Type B pancreatic cell (in vitro differentiated cells): ENCODE data around the gene TAPBP. TPM values are rescaled to one million over a fixed set of nuclear protein-coding genes. Genes with fewer than 3 reads are reported as not detected.
"Not testable (repeated sequence)": the region's sequence is repeated elsewhere in the genome, so short reads cannot be mapped to it uniquely, and the experiment has no call there.

Source experiments
- DNase-seq: peaks from one replicate; pipeline ENCODE4 v3.0.0; 2021; ENCODE audit warnings: mixed read lengths; ENCODE audit not compliant: unreplicated experiment; ENCODE audit errors: extremely low spot score
- H3K27ac Mint-ChIP-seq: 2 replicates; pipeline ENCODE4 v1.8.0; 2021; ENCODE audit warnings: mild to moderate bottlenecking, mixed read lengths
- H3K27me3 Mint-ChIP-seq: 2 replicates; pipeline ENCODE4 v1.8.0; 2021; ENCODE audit warnings: mixed read lengths
- H3K36me3 Mint-ChIP-seq: 2 replicates; pipeline ENCODE4 v1.8.0; 2021; ENCODE audit warnings: mixed read lengths
- H3K4me1 Mint-ChIP-seq: one replicate; pipeline ENCODE4 v1.8.0; 2021; ENCODE audit warnings: mixed read lengths; ENCODE audit not compliant: unreplicated experiment
- H3K4me3 Mint-ChIP-seq: 2 replicates; pipeline ENCODE4 v1.8.0; 2021; ENCODE audit warnings: mild to moderate bottlenecking, mixed read lengths
- H3K9me3 Mint-ChIP-seq: 2 replicates; pipeline ENCODE4 v1.8.0; 2021; ENCODE audit warnings: mixed read lengths
- total RNA-seq: library from RNA; stranded (reverse); gene quantifications from 2 replicates; pipeline ENCODE4 v1.2.1, GENCODE V29; 2021; ENCODE audit warnings: low replicate concordance
- TF ChIP-seq, protein P1 (sequence below): fragments of 200-600 bp; sonication (generic); conservative IDR thresholded peaks from 2 replicates; pipeline ENCODE4 v1.5.0; 2021; ENCODE audit warnings: antibody characterized with exemption, mild to moderate bottlenecking

The TAPBP gene
- total RNA-seq, 1 donor from 2014 or later, result 71.4 TPM

DNA sequence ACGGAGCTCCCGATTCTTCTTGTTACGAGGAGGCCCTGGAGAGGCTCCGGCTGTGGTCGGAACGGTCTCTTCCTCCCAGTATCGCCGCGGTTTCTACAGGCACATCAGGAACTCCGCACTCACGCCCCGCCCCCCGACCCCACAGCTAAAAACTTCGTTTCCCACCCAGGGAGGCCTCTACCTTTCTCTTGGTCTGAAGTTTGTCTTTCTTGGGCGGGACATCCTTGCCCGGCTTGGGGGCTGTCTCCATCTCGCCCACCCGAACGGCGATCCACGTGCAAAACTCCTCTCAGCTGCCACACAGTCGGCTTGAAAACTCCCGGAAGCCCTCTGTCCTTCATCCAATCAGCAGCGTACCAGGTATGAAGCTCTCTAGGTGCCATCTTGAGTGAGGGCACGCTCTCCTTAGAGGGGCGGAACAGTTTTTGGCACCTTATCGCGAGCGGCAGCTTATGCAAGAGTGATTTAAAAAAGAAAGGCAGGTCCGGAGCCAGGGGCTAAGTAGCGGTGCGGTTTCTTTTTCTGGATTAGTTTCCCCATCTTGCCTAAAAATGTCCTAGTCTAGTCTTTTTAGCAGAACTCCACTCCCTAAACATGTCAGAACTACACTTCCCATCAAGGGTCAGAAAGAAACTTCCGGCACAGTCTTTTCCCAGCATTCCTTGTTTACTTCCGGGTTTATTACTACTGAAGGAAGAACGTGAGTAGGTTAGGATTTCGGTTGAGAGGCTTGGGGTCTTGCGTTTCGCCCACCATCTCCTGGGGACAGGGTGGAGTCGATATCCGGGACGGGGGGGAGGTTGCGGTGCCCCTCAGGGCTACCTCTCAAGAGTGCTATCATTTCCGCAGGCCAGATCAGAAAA is 24.7 kb downstream of the TAPBP start, which contains the start of the genes PFDN6 and WDR46:
Gene PFDN6, plus strand, starts transcription at position 681 of the 863 bp plus-strand sequence. CDS start 256 bp downstream, outside the sequence.
Gene WDR46, minus strand, starts transcription at position 319 of the 863 bp plus-strand sequence. Its CDS starts 69 bp downstream, at position 250.
- Mint-ChIP-seq H3K27me3 (no peaks in the 10 kb centered on the region), H3K4me3 (peak within 1 kb of the TSS; percentile 99), H3K36me3 (peaks cover 13% of the 10 kb centered on the region), H3K4me1 (peaks cover 25% of the 10 kb centered on the region), H3K9me3 (no peaks in the 10 kb centered on the region), H3K27ac (peak within 1 kb of the TSS; percentile 92)
- TF ChIP-seq, protein P1, sequence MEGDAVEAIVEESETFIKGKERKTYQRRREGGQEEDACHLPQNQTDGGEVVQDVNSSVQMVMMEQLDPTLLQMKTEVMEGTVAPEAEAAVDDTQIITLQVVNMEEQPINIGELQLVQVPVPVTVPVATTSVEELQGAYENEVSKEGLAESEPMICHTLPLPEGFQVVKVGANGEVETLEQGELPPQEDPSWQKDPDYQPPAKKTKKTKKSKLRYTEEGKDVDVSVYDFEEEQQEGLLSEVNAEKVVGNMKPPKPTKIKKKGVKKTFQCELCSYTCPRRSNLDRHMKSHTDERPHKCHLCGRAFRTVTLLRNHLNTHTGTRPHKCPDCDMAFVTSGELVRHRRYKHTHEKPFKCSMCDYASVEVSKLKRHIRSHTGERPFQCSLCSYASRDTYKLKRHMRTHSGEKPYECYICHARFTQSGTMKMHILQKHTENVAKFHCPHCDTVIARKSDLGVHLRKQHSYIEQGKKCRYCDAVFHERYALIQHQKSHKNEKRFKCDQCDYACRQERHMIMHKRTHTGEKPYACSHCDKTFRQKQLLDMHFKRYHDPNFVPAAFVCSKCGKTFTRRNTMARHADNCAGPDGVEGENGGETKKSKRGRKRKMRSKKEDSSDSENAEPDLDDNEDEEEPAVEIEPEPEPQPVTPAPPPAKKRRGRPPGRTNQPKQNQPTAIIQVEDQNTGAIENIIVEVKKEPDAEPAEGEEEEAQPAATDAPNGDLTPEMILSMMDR, result no peak
- no peak for DNase-seq

DNA sequence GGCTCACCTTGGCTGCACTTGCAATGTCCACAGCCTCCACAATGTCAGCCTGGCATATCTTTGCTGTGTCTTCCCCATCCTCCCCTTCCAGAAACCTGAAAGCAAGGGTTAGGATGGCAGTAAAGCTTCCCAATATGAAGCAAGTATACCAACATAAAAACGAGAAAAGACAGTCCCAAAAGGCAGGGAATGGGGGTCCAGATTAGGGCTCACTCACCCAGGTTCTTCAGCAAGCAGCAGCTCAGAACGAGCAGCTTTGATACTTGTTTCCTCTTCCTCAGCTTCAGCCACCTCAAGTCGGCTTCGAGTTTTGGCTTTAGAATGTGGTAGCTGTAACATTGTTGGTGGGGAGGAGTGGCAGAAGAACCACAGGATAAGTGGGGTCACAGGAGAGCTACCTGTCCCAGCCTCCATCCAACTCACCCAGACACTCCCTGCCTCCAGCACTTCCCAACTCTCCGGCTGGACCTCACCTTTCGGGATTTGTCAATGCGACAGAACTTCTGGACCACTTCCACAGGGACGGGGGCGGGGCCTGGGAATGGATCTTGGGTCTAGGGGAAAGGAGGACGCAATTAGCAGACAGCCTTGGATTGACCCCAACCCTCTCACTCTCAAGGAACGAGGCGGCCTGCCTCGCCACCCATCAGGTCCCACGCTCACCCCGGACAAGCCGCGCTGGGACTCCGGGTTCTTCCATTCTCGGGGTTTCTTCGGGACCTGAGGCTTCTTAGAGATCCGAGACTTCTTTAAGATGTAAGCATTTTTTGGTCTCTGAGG is 25.5 kb downstream of the TAPBP start:
- Mint-ChIP-seq H3K9me3 (no peaks in the 10 kb centered on the region), H3K36me3 (peaks cover 13% of the 10 kb centered on the region), H3K27me3 (no peaks in the 10 kb centered on the region), H3K27ac (peak overlapping the region; percentile 92), H3K4me1 (peaks cover 22% of the 10 kb centered on the region), H3K4me3 (peak overlapping the region; percentile 99)
- TF ChIP-seq, protein P1, result no peak
- no peak for DNase-seq

DNA sequence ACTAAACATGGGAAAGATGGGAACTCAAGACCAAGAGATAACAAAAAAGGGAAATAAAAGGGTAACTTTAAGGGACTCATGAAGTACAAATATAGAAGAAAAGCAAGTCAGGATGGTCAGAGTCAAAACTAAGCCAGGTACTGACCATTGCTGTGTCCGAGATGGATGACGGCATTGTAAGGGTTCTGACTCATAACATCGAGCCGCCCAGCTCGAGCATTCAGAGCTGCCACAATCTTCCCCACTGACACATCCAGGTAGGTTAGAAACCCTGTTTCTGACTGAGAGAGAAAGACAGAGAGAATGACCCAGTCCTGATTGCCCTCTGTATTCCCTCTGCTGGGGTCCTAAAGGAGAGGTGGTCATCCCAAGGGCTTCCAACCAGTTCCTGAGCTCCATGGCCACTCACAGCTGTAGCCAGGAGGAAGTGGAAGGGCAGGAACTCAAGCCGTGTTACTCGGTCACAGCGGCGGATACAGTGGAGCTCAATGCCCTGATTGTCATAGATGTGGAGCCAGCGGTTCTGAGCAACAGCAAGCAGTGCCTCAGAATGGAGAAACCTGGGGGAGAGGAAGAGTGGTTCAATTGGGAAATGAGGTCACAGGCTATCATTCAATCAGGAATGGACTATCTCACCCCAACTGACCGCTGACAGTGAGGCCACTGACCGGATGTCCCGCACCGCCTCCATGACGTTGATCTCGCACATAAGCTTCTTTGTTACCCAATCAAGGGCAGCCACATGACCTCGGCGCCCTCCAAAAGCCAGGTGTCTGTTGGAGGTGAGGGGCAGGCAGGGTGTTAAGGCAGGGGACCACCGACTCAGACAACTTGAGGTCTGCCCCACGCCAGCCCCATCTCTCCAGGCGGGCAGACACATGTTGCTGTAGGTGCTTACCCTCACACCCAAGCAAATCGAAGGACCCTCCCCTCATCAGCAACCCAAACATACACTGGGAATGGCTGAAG is 26.6 kb downstream of the TAPBP start:
- no peak for DNase-seq
- Mint-ChIP-seq H3K4me1 (peaks cover 22% of the 10 kb centered on the region), H3K9me3 (no peaks in the 10 kb centered on the region), H3K4me3 (peak overlapping the region; percentile 99), H3K27ac (no peak overlapping the region), H3K36me3 (peaks cover 13% of the 10 kb centered on the region), H3K27me3 (no peaks in the 10 kb centered on the region)
- TF ChIP-seq, protein P1, result no peak

DNA sequence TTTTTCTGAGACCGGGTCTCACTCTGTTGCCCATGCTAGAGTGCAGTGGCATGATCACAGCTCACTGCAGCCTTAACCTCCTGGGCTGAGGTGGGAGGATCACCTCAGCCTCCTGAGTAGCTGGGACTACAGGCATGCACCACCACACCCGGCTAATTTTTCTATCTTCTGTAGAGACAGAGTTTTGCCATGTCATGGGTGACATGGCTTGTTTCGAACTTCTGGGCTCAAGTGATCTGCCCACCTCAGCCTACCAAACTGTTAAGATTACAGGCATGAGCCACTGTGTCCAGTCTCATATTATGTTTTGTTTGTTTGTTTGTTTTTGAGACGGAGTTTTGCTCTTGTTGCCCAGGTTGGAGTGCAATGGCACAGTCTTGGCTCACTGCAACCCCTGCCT is 28.7 kb downstream of the TAPBP start:
- not testable (repeated sequence) for H3K27me3 Mint-ChIP-seq, DNase-seq, H3K27ac Mint-ChIP-seq, H3K4me3 Mint-ChIP-seq, H3K9me3 Mint-ChIP-seq
- H3K36me3 Mint-ChIP-seq, result peaks cover 13% of the 10 kb centered on the region
- H3K4me1 Mint-ChIP-seq, result peaks cover 18% of the 10 kb centered on the region

DNA sequence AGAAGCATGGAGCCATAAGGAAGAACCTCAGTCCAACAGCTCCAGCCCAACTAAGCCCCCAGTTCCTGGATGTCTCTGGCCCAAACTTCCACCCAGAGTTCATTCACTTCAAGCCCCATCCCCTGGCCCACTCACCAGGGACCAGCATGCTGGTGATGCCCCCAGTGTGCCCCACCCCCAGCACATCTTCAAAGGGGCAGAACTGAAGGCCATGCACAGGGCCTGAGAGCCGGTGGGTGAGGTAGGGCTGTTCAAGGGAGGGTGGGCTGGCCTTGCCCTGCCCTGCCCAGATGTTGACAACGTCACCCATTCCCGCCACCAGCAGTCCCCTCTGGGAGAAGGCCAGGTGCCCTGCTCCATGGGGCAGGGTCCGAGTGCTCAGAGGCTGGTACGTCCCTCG is 33.3 kb downstream of the TAPBP start:
- H3K27me3 Mint-ChIP-seq, result no peaks in the 10 kb centered on the region

More for the DNA sequence above, 33.3 kb downstream of the TAPBP start:
- Mint-ChIP-seq H3K9me3 (no peaks in the 10 kb centered on the region), H3K27ac (peak overlapping the region; percentile 63), H3K4me1 (peaks cover 7% of the 10 kb centered on the region), H3K36me3 (peaks cover 7% of the 10 kb centered on the region), H3K4me3 (no peak overlapping the region)
- TF ChIP-seq, protein P1, result no peak
- DNase-seq, result no peak
